ENCODE results near the gene AKAP9. TPM values are rescaled to one million over a fixed set of nuclear protein-coding genes. Genes with fewer than 3 reads are reported as not detected.
"Not testable (repeated sequence)": the region's sequence is repeated elsewhere in the genome, so short reads cannot be mapped to it uniquely, and the experiment has no call there.

AKAP9 gene
- total and polyA plus RNA-seq, 3 donors from 2014 or later: 6.7 to 69.0 (median 67.3) TPM

DNA sequence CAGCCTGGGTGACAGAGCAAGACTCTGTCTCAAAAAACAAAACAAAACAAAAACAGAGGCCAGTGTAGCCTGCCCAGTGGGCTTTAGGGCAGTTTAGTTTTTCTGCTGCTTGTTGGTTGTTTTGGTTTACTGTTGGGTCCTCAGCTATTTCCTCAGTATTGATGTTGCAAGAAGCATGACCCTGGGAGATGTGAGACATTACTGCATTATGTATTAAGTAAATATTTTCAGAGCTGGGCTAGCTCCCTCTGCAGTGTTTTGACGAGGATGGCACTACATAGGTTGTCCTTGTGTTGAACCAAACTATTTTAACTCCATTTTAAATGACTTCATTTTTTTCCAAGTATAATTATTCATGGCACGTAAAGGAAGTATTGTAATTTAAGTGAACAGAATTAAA lies 4.8 kb downstream of the AKAP9 start:
- DNase-seq: no peak

DNA sequence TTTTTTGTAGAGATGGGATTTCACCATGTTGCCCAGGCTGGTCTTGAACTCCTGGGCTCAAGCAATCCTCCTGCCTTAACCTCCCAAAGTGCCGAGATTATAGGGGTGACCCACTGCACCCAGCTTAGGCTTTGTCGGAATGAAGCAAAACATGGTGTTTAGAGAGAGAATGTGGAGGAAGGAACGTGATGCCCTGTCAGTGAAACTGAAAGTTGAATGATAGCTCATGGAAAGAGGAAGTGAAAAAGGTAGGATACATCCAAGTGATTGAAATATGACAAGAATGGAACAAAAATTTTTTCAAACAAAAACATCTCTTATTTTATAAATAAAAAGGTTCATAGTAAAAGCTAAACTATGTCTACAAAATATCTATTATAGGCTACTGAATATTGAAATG lies 5.9 kb downstream of the AKAP9 start:
- Histone ChIP-seq H3K4me3 (no peak overlapping the region), H3K9me3 (no peaks in the 10 kb centered on the region), H3K27ac (no peak overlapping the region), H3K27me3 (no peaks in the 10 kb centered on the region), H3K36me3 (ENCODE audit: low read depth, missing control alignments) (no peaks in the 10 kb centered on the region), H3K4me1 (no peaks in the 10 kb centered on the region)
- DNase-seq: no peak
- WGBS, 2 donors: 80% methylated on average over 3 of the region's 3 CpGs
- TF ChIP-seq, protein P1, sequence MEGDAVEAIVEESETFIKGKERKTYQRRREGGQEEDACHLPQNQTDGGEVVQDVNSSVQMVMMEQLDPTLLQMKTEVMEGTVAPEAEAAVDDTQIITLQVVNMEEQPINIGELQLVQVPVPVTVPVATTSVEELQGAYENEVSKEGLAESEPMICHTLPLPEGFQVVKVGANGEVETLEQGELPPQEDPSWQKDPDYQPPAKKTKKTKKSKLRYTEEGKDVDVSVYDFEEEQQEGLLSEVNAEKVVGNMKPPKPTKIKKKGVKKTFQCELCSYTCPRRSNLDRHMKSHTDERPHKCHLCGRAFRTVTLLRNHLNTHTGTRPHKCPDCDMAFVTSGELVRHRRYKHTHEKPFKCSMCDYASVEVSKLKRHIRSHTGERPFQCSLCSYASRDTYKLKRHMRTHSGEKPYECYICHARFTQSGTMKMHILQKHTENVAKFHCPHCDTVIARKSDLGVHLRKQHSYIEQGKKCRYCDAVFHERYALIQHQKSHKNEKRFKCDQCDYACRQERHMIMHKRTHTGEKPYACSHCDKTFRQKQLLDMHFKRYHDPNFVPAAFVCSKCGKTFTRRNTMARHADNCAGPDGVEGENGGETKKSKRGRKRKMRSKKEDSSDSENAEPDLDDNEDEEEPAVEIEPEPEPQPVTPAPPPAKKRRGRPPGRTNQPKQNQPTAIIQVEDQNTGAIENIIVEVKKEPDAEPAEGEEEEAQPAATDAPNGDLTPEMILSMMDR (IDR thresholded peaks at IDR 0.05): no peak
- no peak for TF ChIP-seq POLR2A (IDR thresholded peaks at IDR 0.05)
- intact Hi-C loops (cut with DNase I; ENCODE audit: low total_unique reads): no loop called here

More for the DNA sequence above, 4.8 kb downstream of the AKAP9 start:
- no peaks in the 10 kb centered on the region for H3K9me3 ChIP-seq
- H3K27me3 ChIP-seq: no peaks in the 10 kb centered on the region
- intact Hi-C loops (cut with DNase I; ENCODE audit: low total_unique reads): no loop called here
- H3K4me3 ChIP-seq: no peak overlapping the region
- H3K27ac ChIP-seq: no peak overlapping the region
- no peaks in the 10 kb centered on the region for H3K36me3 ChIP-seq (ENCODE audit: low read depth, missing control alignments)
- H3K4me1 ChIP-seq: no peaks in the 10 kb centered on the region
- TF ChIP-seq POLR2A (IDR thresholded peaks at IDR 0.05): no peak
- TF ChIP-seq, protein P1 (IDR thresholded peaks at IDR 0.05): no peak
- WGBS, 2 donors: 52 to 61% methylated on average over 2 of the region's 2 CpGs

DNA sequence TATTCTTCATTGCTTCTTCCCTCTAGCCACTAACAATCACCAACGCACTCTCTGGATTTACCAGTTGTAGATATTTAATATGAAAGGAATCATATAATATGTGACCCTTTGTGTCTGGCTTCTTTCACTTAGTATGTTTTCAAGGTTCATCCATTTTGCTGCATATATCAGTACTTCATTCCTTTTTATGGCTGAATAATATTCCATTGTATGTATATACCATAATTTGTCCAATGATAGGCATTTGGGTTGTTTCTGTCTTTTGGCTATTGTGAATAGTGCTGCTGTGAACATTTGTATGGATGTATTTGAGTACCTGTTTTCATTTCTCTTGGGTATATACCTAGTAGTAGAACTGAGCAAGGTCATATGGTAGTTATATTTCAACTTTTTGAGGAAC lies 7.3 kb downstream of the AKAP9 start:
- intact Hi-C loops (cut with DNase I; ENCODE audit: low total_unique reads): no loop called here
- 94 to 100% methylated on average over 1 of the region's 1 CpG for WGBS, 2 donors

DNA sequence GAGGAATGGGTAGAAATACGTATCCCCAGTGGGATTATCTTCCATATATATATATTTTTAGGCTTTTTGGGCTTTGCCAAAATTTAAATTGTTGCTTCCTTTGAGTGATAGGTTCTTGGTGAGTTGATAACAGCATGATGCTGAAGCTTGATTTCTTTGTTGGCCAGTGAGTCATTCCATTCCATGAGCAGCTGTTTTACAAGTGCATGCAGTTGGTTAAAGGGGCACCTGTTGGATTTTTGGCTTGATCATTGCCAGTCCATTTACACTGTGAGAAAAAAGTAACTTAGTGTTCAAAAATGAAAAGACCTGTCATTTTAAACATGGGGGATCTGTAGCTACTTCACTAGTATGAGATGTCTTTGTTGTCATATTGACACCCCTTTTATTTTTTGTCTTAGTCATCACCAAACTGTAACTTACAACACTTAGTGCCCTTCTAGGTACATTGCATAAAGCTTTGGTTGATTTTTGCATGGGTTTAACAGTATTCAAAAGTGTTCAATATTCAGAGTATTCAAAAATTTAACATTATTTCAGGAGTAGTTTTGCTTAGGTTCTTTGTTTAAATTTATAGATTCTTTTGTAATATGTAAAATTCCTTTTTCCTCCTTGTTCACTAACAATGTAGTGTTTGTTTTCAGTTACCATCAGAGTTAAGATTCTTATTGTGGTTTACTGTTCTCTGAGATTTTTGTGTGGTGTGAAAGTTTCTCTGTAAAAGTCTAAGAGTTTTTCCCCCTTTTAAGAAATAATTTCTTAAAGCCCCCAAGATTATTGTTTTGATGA lies 8.8 kb downstream of the AKAP9 start:
- no peak overlapping the region for H3K27ac ChIP-seq
- no peaks in the 10 kb centered on the region for H3K4me1 ChIP-seq
- TF ChIP-seq, protein P1 (IDR thresholded peaks at IDR 0.05): no peak
- TF ChIP-seq POLR2A (IDR thresholded peaks at IDR 0.05): no peak
- no peak overlapping the region for H3K4me3 ChIP-seq
- no peaks in the 10 kb centered on the region for H3K27me3 ChIP-seq
- intact Hi-C loops (cut with DNase I; ENCODE audit: low total_unique reads): no loop called here
- WGBS, 2 donors: 85 to 94% methylated on average over 1 of the region's 1 CpG
- DNase-seq: no peak
- H3K36me3 ChIP-seq (ENCODE audit: low read depth, missing control alignments): no peaks in the 10 kb centered on the region
- no peaks in the 10 kb centered on the region for H3K9me3 ChIP-seq

More for the DNA sequence above, 7.3 kb downstream of the AKAP9 start:
- no peak for TF ChIP-seq POLR2A (IDR thresholded peaks at IDR 0.05)
- TF ChIP-seq, protein P1 (IDR thresholded peaks at IDR 0.05): no peak
- Histone ChIP-seq H3K9me3 (no peaks in the 10 kb centered on the region), H3K4me3 (no peak overlapping the region), H3K4me1 (no peaks in the 10 kb centered on the region), H3K27ac (no peak overlapping the region), H3K27me3 (no peaks in the 10 kb centered on the region), H3K36me3 (ENCODE audit: low read depth, missing control alignments) (no peaks in the 10 kb centered on the region)
- no peak for DNase-seq

DNA sequence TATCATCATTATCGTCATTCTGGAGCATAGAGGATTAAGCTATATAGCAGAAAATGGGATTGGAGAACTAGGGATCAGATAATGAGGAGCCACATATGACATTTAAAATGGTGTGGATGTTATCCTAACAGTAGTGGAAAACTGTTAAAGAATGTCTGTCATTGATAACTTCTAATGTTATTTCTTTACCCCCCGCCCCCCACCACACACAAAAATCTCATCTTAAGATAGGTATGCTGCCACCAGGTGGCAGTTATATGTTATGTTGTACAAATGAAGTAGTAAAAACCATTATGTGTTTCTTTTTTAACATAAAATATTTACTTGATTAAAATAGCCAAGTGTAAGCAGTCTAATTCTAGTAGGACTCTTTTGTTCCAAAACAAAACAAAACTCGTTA lies 13.0 kb downstream of the AKAP9 start:
- intact Hi-C loops (cut with DNase I; ENCODE audit: low total_unique reads): no loop called here
- no peak overlapping the region for H3K27ac ChIP-seq
- no peak overlapping the region for H3K4me3 ChIP-seq
- no peaks in the 10 kb centered on the region for H3K4me1 ChIP-seq
- no peak for TF ChIP-seq POLR2A (IDR thresholded peaks at IDR 0.05)
- TF ChIP-seq, protein P1 (IDR thresholded peaks at IDR 0.05): peak in 1 of 3 experiments; percentile 13
- no peak for DNase-seq
- no peaks in the 10 kb centered on the region for H3K27me3 ChIP-seq
- H3K36me3 ChIP-seq (ENCODE audit: low read depth, missing control alignments): no peaks in the 10 kb centered on the region
- 87 to 93% methylated on average over 3 of the region's 3 CpGs for WGBS, 2 donors
- no peaks in the 10 kb centered on the region for H3K9me3 ChIP-seq

DNA sequence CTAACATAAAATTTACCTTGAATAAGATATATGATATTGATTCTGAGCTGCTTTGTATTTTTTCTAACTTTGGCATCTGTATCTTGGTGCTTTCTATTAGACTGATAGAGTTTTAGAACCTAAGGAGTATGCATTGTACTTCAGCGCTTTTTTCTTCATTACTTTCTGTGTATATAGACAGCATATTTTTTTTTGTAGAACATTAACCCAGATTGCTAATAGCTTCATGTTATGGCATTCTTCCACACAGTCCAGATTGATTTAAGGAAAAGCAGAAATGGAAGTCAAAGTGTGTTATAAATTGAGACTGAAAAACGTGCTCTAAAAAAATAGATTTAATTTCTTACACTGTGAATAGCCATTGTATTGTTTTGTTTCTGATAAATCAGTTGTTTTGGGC lies 15.8 kb downstream of the AKAP9 start:
- H3K27ac ChIP-seq; H3K27me3 ChIP-seq; H3K4me3 ChIP-seq; H3K9me3 ChIP-seq; H3K36me3 ChIP-seq (ENCODE audit: low read depth, missing control alignments); intact Hi-C loops (cut with DNase I; ENCODE audit: low total_unique reads); H3K4me1 ChIP-seq; DNase-seq: not testable (repeated sequence)
- WGBS, 2 donors: 92 to 93% methylated on average over 2 of the region's 2 CpGs
